ENCODE data around the gene JAG1. TPM values are rescaled to one million over a fixed set of nuclear protein-coding genes. Genes with fewer than 3 reads are reported as not detected.
"Not testable (repeated sequence)": the region's sequence is repeated elsewhere in the genome, so short reads cannot be mapped to it uniquely, and the experiment has no call there.

The JAG1 gene
- total RNA-seq, 1 donor from 2014 or later = 58.4 TPM

DNA sequence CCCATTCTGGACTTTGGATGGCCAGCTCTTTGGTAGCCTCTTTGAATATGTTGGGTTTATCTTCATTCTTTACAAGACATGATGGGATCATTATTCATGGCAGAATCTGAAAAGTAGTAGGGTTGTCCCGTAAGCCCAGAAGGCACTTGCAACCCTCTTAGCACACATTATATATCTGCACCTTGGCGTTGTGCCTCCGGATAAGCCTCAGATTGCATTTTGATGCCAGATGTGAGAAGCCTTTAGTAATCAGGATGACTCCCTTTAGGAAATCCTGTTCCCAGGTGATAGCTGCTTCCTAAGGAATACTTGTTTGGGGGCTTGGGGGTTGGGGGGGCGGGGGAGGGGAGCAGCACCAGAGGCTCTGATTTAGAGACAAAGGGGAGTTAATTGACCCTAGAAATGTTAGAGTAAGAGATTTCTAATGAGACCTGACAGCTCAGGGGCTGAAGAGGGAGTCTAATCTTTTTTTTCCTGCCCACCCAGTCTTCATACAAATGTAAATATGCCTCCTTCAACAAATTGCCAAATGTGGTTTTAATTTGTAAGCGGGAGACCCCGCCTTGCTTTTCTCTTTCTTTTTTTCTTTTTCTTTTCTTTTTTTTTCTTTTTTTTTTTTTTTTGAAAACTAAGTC lies 55.1 kb downstream of the JAG1 start:
- TF ChIP-seq, protein P1, sequence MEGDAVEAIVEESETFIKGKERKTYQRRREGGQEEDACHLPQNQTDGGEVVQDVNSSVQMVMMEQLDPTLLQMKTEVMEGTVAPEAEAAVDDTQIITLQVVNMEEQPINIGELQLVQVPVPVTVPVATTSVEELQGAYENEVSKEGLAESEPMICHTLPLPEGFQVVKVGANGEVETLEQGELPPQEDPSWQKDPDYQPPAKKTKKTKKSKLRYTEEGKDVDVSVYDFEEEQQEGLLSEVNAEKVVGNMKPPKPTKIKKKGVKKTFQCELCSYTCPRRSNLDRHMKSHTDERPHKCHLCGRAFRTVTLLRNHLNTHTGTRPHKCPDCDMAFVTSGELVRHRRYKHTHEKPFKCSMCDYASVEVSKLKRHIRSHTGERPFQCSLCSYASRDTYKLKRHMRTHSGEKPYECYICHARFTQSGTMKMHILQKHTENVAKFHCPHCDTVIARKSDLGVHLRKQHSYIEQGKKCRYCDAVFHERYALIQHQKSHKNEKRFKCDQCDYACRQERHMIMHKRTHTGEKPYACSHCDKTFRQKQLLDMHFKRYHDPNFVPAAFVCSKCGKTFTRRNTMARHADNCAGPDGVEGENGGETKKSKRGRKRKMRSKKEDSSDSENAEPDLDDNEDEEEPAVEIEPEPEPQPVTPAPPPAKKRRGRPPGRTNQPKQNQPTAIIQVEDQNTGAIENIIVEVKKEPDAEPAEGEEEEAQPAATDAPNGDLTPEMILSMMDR (conservative IDR thresholded peaks at IDR 0.05) = no peak
- peaks cover 4% of the 10 kb centered on the region for H3K9me3 Mint-ChIP-seq
- peaks cover 44% of the 10 kb centered on the region for H3K4me1 Mint-ChIP-seq (ENCODE audit: unreplicated experiment)
- H3K4me3 Mint-ChIP-seq = no peak overlapping the region
- H3K27ac Mint-ChIP-seq = no peak overlapping the region
- no peaks in the 10 kb centered on the region for H3K27me3 Mint-ChIP-seq
- no peak for DNase-seq (ENCODE audit: extremely low spot score, unreplicated experiment)
- peaks cover 20% of the 10 kb centered on the region for H3K36me3 Mint-ChIP-seq

DNA sequence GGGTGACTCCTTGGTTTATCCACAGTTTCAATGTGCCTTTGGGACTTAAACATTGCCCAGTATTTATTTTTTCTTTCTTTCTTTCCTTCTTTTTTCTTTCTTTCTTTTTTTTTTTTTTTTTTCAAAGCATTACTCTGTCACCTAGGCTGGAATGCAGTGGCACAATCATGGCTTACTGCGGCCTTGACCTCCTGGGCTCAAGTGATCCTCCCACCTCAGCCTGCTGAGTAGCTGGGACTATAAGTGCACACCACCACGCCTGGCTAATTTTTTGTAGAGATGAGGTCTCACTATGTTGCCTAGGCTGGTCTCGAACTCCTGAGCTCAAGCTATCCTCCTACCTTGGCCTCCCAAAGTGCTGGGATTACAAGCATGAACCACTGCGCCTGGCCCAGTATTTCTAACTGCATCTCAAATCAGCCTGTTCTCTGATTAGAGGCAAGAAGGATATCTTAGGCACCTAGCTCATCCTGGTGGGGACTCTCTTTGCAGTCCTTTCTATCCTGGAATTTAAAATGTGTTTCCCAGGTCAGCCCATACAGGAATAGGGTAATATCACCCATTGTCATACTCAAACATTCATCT lies 56.2 kb downstream of the JAG1 start:
- not testable (repeated sequence) for H3K27me3 Mint-ChIP-seq; H3K27ac Mint-ChIP-seq; H3K9me3 Mint-ChIP-seq; H3K4me3 Mint-ChIP-seq; DNase-seq (ENCODE audit: extremely low spot score, unreplicated experiment)
- Mint-ChIP-seq H3K4me1 (ENCODE audit: unreplicated experiment) (peaks cover 37% of the 10 kb centered on the region), H3K36me3 (peaks cover 19% of the 10 kb centered on the region)

DNA sequence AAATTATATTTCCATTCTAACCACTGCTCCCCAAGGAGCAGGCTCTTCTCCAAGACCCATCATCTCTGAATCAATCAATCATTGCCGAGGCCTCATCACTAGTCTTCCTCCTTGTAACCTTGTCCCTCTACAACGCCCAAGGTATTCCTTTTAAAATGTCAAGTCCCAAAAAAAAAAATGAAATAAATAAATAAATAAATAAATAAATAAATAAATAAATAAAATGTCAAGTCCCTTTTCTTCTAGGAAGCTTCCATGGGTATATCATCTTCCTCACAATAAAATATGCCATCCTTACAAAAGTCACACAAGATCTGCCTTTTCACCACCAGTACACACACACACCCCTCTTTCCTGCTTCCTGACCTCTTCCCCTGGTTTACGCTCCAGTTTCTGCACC lies 57.6 kb downstream of the JAG1 start:
- no peaks in the 10 kb centered on the region for H3K27me3 Mint-ChIP-seq
- no peak for DNase-seq (ENCODE audit: extremely low spot score, unreplicated experiment)
- H3K9me3 Mint-ChIP-seq = no peaks in the 10 kb centered on the region
- TF ChIP-seq, protein P1 (conservative IDR thresholded peaks at IDR 0.05) = no peak
- H3K4me3 Mint-ChIP-seq = no peak overlapping the region
- no peak overlapping the region for H3K27ac Mint-ChIP-seq
- peaks cover 24% of the 10 kb centered on the region for H3K4me1 Mint-ChIP-seq (ENCODE audit: unreplicated experiment)
- peaks cover 12% of the 10 kb centered on the region for H3K36me3 Mint-ChIP-seq

DNA sequence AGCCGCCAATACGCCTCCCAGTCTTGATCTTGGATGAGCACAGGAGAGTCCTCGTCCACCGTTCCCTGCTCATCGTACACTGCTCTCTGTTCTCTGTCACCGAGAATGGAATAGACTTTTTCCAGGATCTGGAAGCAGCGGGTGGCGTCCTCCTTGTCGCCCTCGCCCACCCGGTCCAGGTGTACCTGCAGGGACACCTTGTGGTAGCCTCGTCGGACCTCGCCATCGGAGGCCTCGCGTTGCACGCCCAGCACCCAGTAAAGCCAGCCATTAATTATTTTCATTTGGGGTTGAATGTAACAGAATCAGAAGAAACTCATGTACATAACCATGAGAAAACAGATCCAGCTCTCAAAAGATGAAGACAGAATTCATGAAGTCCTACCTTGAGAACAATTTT lies 59.9 kb downstream of the JAG1 start:
- Mint-ChIP-seq H3K27ac (no peak overlapping the region), H3K4me1 (ENCODE audit: unreplicated experiment) (peaks cover 7% of the 10 kb centered on the region), H3K27me3 (no peaks in the 10 kb centered on the region)

DNA sequence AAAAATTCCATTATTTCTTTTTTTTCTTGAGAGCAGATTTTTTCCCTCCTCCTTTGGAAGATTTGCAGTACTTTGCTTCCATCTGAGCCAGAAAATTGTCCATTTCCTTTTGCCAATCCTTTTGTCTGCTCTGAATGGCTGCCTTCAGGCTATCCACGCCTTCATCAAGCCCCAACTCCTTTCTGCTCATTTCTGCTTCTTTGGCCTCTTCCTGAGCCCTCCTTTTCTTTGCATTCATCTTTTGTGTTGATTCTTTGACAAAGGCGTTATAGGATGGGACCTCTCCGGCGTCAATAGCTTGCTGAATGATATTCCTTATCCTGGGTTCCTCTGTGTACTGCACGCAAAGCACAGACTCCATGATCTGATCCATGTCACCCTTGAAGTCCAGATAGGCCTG lies 60.4 kb downstream of the JAG1 start:
- H3K27me3 Mint-ChIP-seq; H3K4me3 Mint-ChIP-seq; H3K4me1 Mint-ChIP-seq (ENCODE audit: unreplicated experiment); H3K27ac Mint-ChIP-seq; H3K9me3 Mint-ChIP-seq; DNase-seq (ENCODE audit: extremely low spot score, unreplicated experiment): not testable (repeated sequence)
- H3K36me3 Mint-ChIP-seq = peaks cover 12% of the 10 kb centered on the region

More for the DNA sequence above, 59.9 kb downstream of the JAG1 start:
- Mint-ChIP-seq H3K4me3 (no peak overlapping the region), H3K36me3 (peaks cover 12% of the 10 kb centered on the region), H3K9me3 (no peaks in the 10 kb centered on the region)
- DNase-seq (ENCODE audit: extremely low spot score, unreplicated experiment) = no peak
- TF ChIP-seq, protein P1 (conservative IDR thresholded peaks at IDR 0.05) = no peak

DNA sequence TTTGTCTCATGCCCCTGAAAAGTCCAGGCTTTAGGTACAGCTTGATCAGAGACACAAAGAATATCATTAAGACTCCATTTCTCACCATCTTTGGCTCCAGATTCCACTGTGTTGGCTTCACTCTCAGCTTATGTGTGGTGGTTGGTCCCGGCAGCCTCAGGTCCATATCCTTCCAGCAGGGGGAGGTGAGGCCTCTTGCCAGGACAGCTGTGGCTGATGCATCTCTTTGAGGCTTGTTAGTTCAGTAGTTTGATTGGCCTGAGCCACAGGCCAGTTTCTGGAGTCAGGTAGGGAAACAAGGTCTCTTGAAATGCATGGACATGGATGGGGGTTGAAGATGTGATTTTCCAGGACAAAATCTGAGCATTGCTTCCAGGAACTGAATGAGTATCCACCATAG lies 62.4 kb downstream of the JAG1 start:
- Mint-ChIP-seq H3K4me1 (ENCODE audit: unreplicated experiment) (no peaks in the 10 kb centered on the region), H3K27me3 (no peaks in the 10 kb centered on the region), H3K4me3 (no peak overlapping the region), H3K36me3 (peaks cover 26% of the 10 kb centered on the region), H3K9me3 (no peaks in the 10 kb centered on the region), H3K27ac (no peak overlapping the region)
- DNase-seq (ENCODE audit: extremely low spot score, unreplicated experiment) = no peak
- TF ChIP-seq, protein P1 (conservative IDR thresholded peaks at IDR 0.05) = peak; percentile 67
